ENCODE results near the gene TAGLN.
"Not testable (repeated sequence)": the region's sequence is repeated elsewhere in the genome, so short reads cannot be mapped to it uniquely, and the experiment has no call there.

Gene TAGLN

DNA sequence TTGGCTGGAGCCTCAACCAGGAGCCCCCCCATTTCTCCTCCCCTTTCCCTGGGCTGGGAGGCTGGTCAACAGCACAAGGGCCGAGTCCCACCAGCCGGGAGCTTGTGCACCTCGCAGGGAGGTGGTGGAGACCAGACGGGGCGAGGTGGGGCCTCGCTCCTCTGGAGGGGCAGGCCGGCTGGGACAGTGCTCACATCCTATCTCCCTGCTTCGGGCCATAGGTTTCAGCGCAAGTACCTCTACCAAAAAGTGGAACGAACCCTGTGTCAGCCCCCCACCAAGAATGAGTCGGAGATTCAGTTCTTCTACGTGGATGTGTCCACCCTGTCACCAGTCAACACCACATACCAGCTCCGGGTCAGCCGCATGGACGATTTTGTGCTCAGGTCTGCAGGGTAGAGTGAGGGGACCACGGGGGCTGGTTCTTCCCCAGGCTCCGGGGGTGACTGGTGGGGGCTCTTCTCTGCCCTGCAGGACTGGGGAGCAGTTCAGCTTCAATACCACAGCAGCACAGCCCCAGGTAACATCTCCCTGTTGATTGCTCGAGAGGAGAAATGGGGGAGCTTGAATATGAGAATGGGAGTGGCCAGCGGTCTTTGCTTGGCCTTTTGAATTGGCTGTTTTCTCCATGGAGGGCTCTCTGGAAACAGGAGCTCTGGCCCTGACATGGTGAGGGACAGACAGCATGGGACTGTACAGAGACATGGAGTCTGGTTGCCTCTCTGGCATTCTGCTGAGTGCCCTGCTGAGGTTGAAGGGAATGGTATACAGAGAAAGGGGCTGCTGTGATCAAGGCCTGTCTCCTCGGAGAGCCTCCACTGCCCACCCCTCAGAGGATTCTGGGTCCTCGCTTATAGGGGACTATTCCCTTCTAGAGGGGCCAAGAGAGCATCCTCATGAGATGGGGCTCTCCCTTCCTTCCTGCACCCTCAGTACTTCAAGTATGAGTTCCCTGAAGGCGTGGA is 17.3 kb upstream of the TAGLN start:
- DNase-seq (ENCODE audit: extremely low read depth, low read depth), result no peak
- TF ChIP-seq, protein P1, sequence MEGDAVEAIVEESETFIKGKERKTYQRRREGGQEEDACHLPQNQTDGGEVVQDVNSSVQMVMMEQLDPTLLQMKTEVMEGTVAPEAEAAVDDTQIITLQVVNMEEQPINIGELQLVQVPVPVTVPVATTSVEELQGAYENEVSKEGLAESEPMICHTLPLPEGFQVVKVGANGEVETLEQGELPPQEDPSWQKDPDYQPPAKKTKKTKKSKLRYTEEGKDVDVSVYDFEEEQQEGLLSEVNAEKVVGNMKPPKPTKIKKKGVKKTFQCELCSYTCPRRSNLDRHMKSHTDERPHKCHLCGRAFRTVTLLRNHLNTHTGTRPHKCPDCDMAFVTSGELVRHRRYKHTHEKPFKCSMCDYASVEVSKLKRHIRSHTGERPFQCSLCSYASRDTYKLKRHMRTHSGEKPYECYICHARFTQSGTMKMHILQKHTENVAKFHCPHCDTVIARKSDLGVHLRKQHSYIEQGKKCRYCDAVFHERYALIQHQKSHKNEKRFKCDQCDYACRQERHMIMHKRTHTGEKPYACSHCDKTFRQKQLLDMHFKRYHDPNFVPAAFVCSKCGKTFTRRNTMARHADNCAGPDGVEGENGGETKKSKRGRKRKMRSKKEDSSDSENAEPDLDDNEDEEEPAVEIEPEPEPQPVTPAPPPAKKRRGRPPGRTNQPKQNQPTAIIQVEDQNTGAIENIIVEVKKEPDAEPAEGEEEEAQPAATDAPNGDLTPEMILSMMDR (IDR thresholded peaks at IDR 0.05; ENCODE audit: low read depth, low read length), result no peak

DNA sequence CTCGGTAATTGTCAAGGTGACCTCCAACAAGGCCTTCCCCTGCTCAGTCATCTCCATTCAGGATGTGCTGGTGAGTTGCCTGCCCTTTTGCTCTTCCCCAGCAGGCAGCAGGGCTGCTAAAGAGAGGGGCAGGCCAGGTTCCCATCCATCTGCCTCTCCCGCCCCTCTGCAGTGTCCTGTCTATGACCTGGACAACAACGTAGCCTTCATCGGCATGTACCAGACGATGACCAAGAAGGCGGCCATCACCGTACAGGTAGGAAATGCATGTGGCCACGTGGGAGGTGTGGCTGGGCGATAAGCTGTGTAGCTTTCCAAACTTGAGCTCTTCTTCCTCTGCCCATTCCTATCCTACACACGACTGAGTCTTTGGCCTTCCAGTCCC is 16.6 kb upstream of the TAGLN start:
- no peak for DNase-seq (ENCODE audit: extremely low read depth, low read depth)
- TF ChIP-seq, protein P1 (IDR thresholded peaks at IDR 0.05; ENCODE audit: low read depth, low read length), result no peak

DNA sequence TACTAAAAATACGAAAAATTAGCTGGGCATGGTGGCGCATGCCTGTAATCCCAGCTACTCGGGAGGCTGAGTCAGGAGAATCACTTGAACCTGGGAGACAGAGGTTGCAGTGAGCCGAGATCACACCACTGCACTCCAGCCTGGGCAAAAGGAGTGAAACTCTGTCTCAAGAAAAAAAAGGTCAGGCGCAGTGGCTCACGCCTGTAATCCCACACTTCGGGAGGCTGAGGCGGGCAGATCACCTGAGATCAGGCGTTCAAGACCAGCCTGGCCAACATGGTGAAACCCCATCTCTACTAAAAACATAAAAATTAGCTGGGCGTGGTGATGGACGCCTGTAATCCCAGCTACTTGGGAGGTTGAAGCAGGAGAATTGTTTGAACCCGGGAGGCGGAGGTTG is 16.0 kb upstream of the TAGLN start:
- DNase-seq (ENCODE audit: extremely low read depth, low read depth), result not testable (repeated sequence)

DNA sequence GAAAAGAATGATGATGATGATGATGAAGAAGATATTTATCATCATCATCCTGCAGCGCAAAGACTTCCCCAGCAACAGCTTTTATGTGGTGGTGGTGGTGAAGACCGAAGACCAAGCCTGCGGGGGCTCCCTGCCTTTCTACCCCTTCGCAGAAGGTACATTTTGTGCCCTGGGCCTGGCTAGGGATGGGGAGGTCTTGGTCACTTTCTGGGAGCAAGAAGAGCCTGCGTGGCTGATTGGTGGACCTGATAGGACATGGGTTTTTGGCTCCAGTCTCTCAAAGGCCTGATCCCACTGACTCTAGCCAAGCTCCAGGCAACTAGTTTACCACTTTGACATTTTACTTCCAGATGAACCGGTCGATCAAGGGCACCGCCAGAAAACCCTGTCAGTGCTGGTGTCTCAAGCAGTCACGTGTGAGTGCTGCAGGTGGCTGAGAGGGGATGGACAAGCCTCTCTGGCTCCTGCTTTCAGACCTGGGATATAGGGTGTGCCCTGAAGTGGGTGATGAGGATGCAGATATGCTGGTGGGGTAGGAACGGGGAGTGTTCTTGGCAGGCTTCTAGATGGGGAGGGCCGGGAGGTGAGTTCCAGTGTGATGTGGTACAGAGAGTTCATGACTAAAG is 15.3 kb upstream of the TAGLN start:
- TF ChIP-seq, protein P1 (IDR thresholded peaks at IDR 0.05; ENCODE audit: low read depth, low read length), result no peak
- DNase-seq (ENCODE audit: extremely low read depth, low read depth), result no peak

DNA sequence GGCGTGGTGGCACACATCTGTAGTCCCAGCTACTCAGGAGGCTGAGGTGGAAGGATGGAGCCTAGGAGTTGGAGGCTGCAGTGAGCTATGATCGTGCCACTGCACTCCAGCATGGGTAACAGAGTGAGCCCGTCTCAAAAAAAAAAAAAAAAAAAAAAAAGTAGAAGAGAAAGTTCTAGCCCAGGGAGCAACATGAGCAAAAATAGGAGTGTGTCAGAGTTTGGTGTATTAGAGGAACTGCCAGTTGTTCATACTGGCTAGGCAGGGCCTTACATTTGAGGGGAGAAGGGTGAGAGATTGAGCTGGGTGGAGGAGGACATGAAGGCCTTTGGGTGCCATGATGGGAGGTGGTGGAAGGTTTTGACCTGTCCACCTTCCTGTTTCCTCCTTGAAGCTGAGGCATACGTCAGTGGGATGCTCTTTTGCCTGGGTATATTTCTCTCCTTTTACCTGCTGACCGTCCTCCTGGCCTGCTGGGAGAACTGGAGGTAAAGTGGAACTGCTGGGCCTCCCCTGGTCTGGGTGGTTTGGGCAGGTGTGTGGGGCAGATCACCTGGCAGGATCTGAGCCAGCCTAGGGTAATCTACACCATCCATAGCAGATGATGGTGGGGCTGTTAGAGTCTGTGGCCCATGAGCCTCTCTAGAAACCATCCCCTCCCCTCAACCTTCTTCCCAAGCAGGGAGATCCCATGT is 13.3 kb upstream of the TAGLN start:
- DNase-seq (ENCODE audit: extremely low read depth, low read depth), result no peak
- TF ChIP-seq, protein P1 (IDR thresholded peaks at IDR 0.05; ENCODE audit: low read depth, low read length), result no peak

DNA sequence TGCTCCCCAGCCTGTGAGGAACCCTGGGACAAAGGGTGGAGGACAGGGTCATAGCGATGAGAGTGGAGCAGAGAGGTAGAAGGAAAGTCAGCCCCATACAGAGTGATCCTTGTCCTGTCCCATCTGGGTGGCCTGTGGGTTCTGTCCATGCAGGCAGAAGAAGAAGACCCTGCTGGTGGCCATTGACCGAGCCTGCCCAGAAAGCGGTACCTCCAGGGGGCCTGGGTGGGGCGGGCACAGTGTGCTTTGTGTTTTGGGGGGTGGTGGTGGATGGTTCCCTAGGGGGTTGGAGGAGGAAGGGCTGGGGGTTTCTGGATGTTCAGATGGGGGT is 12.8 kb upstream of the TAGLN start:
- TF ChIP-seq, protein P1 (IDR thresholded peaks at IDR 0.05; ENCODE audit: low read depth, low read length), result no peak
- DNase-seq (ENCODE audit: extremely low read depth, low read depth), result no peak

DNA sequence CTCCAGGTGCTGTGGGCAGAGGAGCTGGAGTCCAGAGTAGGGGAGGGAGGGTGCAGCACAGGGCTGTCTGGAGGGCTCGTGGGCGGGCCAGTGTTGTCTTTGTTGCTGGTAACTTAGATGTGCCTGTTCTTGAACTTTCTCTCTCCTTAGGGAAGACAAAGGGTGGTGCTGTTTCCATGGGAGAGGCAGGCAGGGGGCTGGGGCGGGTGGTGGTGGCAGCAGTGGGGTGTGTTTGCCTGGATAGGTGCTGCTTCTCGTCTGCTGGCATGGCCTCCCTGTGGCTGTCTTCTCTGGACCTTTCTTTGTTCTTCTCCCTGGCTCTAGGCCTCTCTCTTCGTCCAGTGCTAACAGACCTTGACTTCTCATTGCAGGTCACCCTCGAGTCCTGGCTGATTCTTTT is 12.2 kb upstream of the TAGLN start:
- no peak for DNase-seq (ENCODE audit: extremely low read depth, low read depth)
- TF ChIP-seq, protein P1 (IDR thresholded peaks at IDR 0.05; ENCODE audit: low read depth, low read length), result no peak
